Skeletal muscle satellite cell (primary cell): ENCODE data around the gene STIP1.

ENCODE experiments used
- H3K27me3 ChIP-seq: 2 replicates; pipeline ENCODE4 v1.7.0; 2013; ENCODE audit warnings: low read length; ENCODE audit not compliant: control insufficient read depth, insufficient read depth
- H3K36me3 ChIP-seq: 2 replicates; pipeline ENCODE4 v1.7.0; 2013; ENCODE audit warnings: mild to moderate bottlenecking, control low read depth, low read length; ENCODE audit not compliant: insufficient read depth
- H3K4me1 ChIP-seq: 2 replicates; pipeline ENCODE4 v1.7.0; 2013; ENCODE audit warnings: low read length; ENCODE audit not compliant: control insufficient read depth, insufficient read depth
- H3K4me2 ChIP-seq: 2 replicates; pipeline ENCODE4 v1.7.0; 2013; ENCODE audit warnings: mild to moderate bottlenecking, low read length
- H3K4me3 ChIP-seq: 2 replicates; pipeline ENCODE4 v1.7.0; 2013; ENCODE audit warnings: low read length
- H3K9ac ChIP-seq: 2 replicates; pipeline ENCODE4 v1.7.0; 2013; ENCODE audit warnings: mild to moderate bottlenecking, low read depth, low read length, moderate library complexity
- H3K9me3 ChIP-seq: replicated peaks from 2 replicates; pipeline ENCODE4 v1.7.0; 2013; ENCODE audit warnings: mild to moderate bottlenecking, control low read depth, low read length

Gene STIP1

DNA sequence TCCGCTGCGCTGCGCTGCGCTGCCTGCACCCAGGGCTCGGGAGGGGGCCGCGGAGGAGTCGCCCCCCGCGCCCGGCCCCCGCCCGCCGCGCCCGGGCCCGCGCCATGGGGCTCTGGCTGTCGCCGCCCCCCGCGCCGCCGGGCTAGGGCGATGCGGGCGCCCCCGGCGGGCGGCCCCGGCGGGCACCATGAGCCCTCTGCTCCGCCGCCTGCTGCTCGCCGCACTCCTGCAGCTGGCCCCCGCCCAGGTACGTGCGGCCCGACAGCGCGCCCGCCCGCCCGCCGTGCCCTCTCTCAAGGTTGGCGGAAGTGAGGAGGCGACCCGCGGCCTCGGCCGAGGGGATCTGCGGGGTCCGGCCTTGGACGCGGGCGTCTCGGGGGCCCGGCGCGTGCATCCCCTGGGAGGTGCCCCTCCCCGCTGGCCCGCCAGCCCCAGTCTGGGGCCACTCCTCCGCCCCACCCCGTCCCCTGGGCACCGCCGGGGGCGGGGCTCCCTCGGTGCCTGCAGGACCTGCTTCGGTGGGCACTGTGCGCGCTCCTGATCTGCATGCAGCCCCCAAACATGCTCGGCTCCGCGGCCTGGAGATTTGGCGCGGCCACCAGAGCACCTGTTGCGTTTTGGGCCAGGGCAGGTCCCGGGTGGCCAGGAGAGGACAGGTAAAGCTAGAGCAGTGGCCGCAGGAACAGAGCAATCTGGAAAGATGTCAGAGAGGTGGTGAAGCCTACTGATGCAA is 48.8 kb downstream of the STIP1 start:
- peak overlapping the region; percentile 85 for H3K4me3 ChIP-seq
- H3K4me1 ChIP-seq = peaks cover 26% of the 10 kb centered on the region
- H3K9ac ChIP-seq = peak overlapping the region; percentile 62
- peaks cover 13% of the 10 kb centered on the region for H3K36me3 ChIP-seq
- no peaks in the 10 kb centered on the region for H3K27me3 ChIP-seq
- peak overlapping the region; percentile 95 for H3K4me2 ChIP-seq
- no peaks in the 10 kb centered on the region for H3K9me3 ChIP-seq

DNA sequence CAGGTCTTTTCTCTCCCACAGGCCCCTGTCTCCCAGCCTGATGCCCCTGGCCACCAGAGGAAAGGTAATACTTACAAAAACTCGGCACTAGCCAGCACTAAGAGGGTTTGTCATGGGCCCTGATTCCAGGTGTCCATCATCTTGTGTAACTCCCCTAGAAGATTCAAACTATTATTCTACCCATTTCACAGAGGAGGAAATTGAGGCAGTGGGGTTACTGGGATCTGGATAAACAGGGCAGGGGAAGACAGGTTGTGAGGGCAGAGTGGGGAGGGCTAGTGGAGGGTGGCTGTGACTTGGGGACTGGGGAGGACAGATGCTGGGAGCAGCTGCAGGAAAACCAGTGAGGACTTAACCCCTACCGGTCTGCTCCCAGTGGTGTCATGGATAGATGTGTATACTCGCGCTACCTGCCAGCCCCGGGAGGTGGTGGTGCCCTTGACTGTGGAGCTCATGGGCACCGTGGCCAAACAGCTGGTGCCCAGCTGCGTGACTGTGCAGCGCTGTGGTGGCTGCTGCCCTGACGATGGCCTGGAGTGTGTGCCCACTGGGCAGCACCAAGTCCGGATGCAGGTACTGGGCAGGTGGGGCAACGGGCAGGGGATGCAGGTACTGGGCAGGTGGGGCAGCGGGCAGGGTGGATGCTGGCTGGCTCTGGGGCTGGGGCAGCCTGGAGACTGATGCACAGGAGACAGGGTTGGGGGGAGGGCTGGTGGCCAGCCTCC is 49.6 kb downstream of the STIP1 start:
- Histone ChIP-seq H3K4me1 (peaks cover 28% of the 10 kb centered on the region), H3K9ac (peak overlapping the region; percentile 62), H3K36me3 (peaks cover 13% of the 10 kb centered on the region)

GRCh38 chr11:64237484-64237951 is 51.5 kb downstream of the STIP1 start:
- H3K9me3 ChIP-seq = no peaks in the 10 kb centered on the region
- H3K4me3 ChIP-seq = no peak overlapping the region
- H3K36me3 ChIP-seq = peaks cover 13% of the 10 kb centered on the region
- H3K27me3 ChIP-seq = no peaks in the 10 kb centered on the region
- no peak overlapping the region for H3K4me2 ChIP-seq
- H3K4me1 ChIP-seq = peaks cover 29% of the 10 kb centered on the region
- H3K9ac ChIP-seq = no peak overlapping the region

More for the DNA sequence above, 49.6 kb downstream of the STIP1 start:
- H3K4me3 ChIP-seq = peak overlapping the region; percentile 85
- no peaks in the 10 kb centered on the region for H3K9me3 ChIP-seq
- peak overlapping the region; percentile 95 for H3K4me2 ChIP-seq
- H3K27me3 ChIP-seq = no peaks in the 10 kb centered on the region

DNA sequence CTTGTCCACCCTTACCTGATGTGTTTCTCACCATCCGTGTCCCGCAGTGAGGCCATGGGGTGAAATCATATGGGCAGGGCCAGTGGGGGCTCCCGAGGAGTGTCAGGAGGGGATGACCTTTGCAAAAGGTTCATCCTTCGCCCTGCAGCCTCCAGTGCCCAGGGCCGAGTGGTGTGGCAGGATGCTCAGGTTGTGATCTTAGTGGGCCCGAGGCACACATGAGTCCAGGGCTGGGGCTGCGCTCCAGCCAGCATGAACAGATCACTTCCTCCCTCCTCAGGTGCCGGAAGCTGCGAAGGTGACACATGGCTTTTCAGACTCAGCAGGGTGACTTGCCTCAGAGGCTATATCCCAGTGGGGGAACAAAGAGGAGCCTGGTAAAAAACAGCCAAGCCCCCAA is 52.1 kb downstream of the STIP1 start:
- H3K4me3 ChIP-seq = no peak overlapping the region
- H3K4me1 ChIP-seq = peaks cover 35% of the 10 kb centered on the region

GRCh38 chr11:64238999-64239398 is 53.0 kb downstream of the STIP1 start:
- Histone ChIP-seq H3K9me3 (no peaks in the 10 kb centered on the region), H3K4me2 (no peak overlapping the region), H3K36me3 (peaks cover 22% of the 10 kb centered on the region), H3K4me3 (no peak overlapping the region), H3K27me3 (no peaks in the 10 kb centered on the region), H3K4me1 (peaks cover 38% of the 10 kb centered on the region), H3K9ac (no peak overlapping the region)

More for the DNA sequence above, 52.1 kb downstream of the STIP1 start:
- Histone ChIP-seq H3K9me3 (no peaks in the 10 kb centered on the region), H3K36me3 (peaks cover 15% of the 10 kb centered on the region), H3K9ac (no peak overlapping the region), H3K27me3 (no peaks in the 10 kb centered on the region), H3K4me2 (no peak overlapping the region)

GRCh38 chr11:64239662-64240434 is 53.9 kb downstream of the STIP1 start:
- peaks cover 43% of the 10 kb centered on the region for H3K4me1 ChIP-seq
- H3K9ac ChIP-seq = peak overlapping the region; percentile 88
- peak overlapping the region; percentile 89 for H3K4me3 ChIP-seq
- no peaks in the 10 kb centered on the region for H3K9me3 ChIP-seq
- H3K36me3 ChIP-seq = peaks cover 27% of the 10 kb centered on the region
- H3K4me2 ChIP-seq = peak overlapping the region; percentile 89
- H3K27me3 ChIP-seq = no peaks in the 10 kb centered on the region

DNA sequence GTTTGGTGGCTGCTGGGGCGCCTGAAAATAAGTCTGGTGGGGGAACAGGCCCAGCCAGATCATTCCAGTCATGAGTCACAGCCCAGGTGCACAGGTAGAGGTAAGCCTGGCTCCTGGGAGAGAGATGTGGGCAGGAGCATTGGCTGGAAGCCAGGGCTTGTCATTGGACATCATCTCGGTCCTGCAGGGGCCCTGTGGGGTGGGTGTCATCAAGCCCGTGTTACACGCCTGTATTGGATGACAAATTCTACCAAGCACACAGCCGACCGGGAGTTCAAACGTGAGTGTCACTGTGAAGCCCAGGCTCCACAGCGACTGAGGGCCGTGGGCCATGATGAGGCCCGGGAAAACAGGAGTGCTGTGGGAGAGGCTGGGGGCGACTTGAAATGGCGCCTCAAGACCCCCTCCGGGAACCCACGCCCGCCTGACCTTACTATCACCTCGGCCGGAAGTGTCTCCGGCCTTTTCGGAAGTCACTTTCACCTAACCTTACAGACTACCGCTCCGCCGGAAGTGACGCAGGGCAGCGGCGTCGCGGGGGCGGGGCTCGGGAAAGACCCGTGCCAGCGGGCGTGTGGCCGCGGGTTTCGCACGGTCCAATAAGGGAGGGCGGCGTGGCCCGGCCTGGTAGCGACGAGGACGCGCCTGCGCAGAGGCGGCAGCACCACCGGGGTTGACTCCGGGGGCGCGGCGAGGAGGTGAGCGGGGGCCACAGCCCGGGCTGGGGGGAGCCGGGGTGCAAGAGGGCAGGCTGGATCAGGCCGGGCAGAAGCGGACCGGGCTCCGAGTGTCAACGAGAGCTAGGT is 54.7 kb downstream of the STIP1 start, which contains the start of gene FKBP2:
Gene FKBP2, plus strand, starts transcription at position 661 of the 806 bp plus-strand sequence. CDS start 1,293 bp downstream, outside the sequence.
- H3K4me1 ChIP-seq = peaks cover 40% of the 10 kb centered on the region
- H3K36me3 ChIP-seq = peaks cover 29% of the 10 kb centered on the region
- H3K4me3 ChIP-seq = peak within 1 kb of the TSS; percentile 100
- no peaks in the 10 kb centered on the region for H3K27me3 ChIP-seq
- peak within 1 kb of the TSS; percentile 97 for H3K9ac ChIP-seq
- H3K4me2 ChIP-seq = peak within 1 kb of the TSS; percentile 89
- no peaks in the 10 kb centered on the region for H3K9me3 ChIP-seq

- Histone ChIP-seq H3K27me3 (no peaks in the 10 kb centered on the region), H3K4me2 (peak overlapping the region; percentile 89), H3K9me3 (no peaks in the 10 kb centered on the region), H3K36me3 (peaks cover 24% of the 10 kb centered on the region), H3K4me1 (peaks cover 38% of the 10 kb centered on the region), H3K9ac (peak overlapping the region; percentile 88), H3K4me3 (peak overlapping the region; percentile 89)
Observed at GRCh38 chr11:64241241-64241490, 55.2 kb downstream of the STIP1 start.

DNA sequence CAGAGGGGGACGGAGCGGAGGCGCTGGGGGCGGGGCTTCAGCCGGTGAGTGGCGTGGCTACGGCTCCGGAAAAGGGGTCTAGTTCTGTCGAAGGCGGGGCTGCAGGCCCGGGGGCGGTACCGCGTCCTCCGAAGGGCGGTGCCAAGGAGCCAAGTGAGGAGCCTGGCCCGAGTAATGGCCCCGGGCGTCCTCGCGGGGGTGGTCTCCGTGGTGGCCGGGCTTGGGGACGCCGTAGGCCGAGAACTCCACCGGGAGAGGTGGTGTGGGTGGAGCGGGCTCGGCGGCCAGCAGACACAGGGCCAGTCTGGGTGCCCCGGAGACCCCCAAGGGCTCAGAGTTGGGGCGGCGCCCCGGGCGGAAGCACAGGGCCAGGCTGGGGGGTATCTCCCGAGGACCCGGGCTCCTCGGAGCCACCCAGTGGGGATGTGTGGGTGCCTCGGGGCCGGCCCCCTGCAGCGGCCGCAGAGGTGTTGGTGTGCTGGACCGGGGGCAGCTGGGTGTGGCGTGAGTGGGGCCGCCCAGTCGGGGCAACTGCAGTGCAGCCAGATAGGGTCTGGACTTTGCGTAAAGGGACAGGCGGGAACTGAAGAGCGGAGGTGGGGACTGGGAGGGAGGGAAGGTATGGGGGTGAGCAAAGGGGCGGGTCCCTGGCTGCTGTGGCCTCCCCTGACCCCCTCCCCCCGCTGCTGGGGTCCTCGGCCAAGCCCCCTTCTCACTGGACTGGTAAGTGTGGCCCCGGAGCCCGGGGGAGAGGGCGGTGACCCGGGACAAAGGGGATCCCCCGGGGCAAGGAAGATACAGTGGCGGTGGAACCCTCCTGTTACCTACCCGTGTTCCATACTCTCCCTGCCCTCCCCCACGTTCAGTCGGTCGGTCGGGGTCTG is 55.8 kb downstream of the STIP1 start:
- peaks cover 24% of the 10 kb centered on the region for H3K36me3 ChIP-seq
- peak overlapping the region; percentile 85 for H3K4me2 ChIP-seq
- H3K4me1 ChIP-seq = peaks cover 38% of the 10 kb centered on the region
- H3K9me3 ChIP-seq = no peaks in the 10 kb centered on the region
- no peaks in the 10 kb centered on the region for H3K27me3 ChIP-seq
- H3K9ac ChIP-seq = peak overlapping the region; percentile 97
- peak overlapping the region; percentile 100 for H3K4me3 ChIP-seq

DNA sequence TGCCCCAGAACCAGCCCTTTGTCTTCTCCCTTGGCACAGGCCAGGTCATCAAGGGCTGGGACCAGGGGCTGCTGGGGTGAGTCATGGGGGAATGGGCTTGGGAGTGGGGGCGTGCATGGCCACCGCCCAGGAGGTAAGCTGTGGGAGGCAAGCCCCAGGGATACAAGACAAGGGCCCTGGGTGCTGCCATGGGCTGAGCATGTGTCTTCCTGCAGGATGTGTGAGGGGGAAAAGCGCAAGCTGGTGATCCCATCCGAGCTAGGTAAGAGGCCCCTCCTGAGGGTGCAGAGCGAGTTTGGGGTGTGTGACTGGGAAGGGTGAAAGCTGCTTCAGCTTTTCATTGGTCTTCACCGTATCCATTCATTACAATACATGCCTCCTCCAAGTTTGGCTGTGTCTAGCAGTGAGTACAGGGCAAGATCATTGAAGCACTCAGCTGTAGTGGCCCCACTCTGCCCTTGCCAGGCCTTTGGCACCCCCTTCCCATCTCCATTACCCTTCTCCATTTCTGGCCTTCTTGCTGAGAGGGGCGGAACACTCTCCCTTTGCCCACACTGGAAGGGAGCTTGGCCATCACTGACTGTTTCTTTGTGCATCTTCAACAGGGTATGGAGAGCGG is 57.4 kb downstream of the STIP1 start:
- Histone ChIP-seq H3K9ac (peak overlapping the region; percentile 97), H3K27me3 (no peaks in the 10 kb centered on the region), H3K4me1 (peaks cover 48% of the 10 kb centered on the region), H3K36me3 (peaks cover 23% of the 10 kb centered on the region), H3K9me3 (no peaks in the 10 kb centered on the region), H3K4me3 (peak overlapping the region; percentile 100), H3K4me2 (peak overlapping the region; percentile 85)
